Measurements from ENCODE around the gene JAML. TPM values are rescaled to one million over a fixed set of nuclear protein-coding genes. Genes with fewer than 3 reads are reported as not detected.
A peak's percentile ranks its signal among the peaks of the same experiment; 100 is the strongest.

The JAML gene
- total RNA-seq, 4 donors from 2014 or later: 2.2 to 3.1 (median 2.6) TPM

DNA sequence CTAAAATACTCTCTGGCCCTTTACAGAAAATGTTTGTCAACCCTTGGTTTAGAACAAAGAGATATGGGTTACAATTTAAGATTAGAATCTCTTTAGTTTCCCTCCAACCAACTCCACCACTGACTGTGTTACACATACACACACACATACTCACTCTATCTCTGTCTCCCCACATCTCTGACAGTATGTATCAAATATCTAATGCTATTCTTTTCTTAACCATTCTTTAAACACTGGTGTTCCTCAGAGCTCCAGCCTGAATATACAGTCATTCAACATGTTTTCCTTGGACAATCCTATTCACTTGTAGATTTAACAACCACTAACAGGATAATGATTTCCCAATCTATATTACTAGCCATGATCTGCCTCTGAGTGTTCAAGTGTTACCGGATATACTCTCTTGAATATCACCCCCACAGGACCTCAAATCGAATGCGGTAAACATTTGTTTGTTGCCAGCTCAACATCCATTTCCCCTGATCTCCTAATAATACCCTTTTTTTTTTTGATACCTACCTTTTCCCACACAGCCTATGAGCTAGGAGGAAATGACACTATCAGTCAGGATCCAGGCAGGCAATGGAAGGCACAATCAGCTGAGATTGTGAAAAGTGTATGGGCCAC lies 21.2 kb upstream of the JAML start:
- Histone ChIP-seq H3K27ac (peak overlapping the region in 1 of 3 donors; percentile 46), H3K4me1 (peaks cover 31 to 60% of the 10 kb centered on the region in 2 donors), H3K9me3 (no peaks in the 10 kb centered on the region), H3K4me3 (replicated peaks in 1 of 3) (no peak overlapping the region), H3K36me3 (no peaks in the 10 kb centered on the region), H3K27me3 (no peaks in the 10 kb centered on the region)
- no peak for DNase-seq
- TF ChIP-seq POLR2A (IDR thresholded peaks at IDR 0.05): no peak
- TF ChIP-seq, protein P1, sequence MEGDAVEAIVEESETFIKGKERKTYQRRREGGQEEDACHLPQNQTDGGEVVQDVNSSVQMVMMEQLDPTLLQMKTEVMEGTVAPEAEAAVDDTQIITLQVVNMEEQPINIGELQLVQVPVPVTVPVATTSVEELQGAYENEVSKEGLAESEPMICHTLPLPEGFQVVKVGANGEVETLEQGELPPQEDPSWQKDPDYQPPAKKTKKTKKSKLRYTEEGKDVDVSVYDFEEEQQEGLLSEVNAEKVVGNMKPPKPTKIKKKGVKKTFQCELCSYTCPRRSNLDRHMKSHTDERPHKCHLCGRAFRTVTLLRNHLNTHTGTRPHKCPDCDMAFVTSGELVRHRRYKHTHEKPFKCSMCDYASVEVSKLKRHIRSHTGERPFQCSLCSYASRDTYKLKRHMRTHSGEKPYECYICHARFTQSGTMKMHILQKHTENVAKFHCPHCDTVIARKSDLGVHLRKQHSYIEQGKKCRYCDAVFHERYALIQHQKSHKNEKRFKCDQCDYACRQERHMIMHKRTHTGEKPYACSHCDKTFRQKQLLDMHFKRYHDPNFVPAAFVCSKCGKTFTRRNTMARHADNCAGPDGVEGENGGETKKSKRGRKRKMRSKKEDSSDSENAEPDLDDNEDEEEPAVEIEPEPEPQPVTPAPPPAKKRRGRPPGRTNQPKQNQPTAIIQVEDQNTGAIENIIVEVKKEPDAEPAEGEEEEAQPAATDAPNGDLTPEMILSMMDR (IDR thresholded peaks at IDR 0.05): no peak
- WGBS, 2 donors: 86 to 87% methylated on average over 3 of the region's 3 CpGs
- intact Hi-C loops (cut with DNase I): no loop called here

- TF ChIP-seq, protein P1 (IDR thresholded peaks at IDR 0.05): no peak
- TF ChIP-seq POLR2A (IDR thresholded peaks at IDR 0.05): no peak
- DNase-seq: no peak
- H3K36me3 ChIP-seq: no peaks in the 10 kb centered on the region
- no peaks in the 10 kb centered on the region for H3K9me3 ChIP-seq
- peak overlapping the region in 1 of 3 donors; percentile 94 for H3K27ac ChIP-seq
- intact Hi-C loops (cut with DNase I): no loop called here
- no peaks in the 10 kb centered on the region for H3K27me3 ChIP-seq
- 88 to 94% methylated on average over 3 of the region's 3 CpGs for WGBS, 2 donors
- H3K4me3 ChIP-seq (replicated peaks in 1 of 3): no peak overlapping the region
- peaks cover 29 to 66% of the 10 kb centered on the region in 2 donors for H3K4me1 ChIP-seq
Observed at GRCh38 chr11:118243993-118244762, 19.4 kb upstream of the JAML start.

GRCh38 chr11:118243161-118243560 lies 18.4 kb upstream of the JAML start:
- no peaks in the 10 kb centered on the region for H3K36me3 ChIP-seq
- no peak for TF ChIP-seq POLR2A (IDR thresholded peaks at IDR 0.05)
- TF ChIP-seq, protein P1 (IDR thresholded peaks at IDR 0.05): no peak
- DNase-seq: no peak
- H3K27ac ChIP-seq: peak overlapping the region in 2 of 3 donors; percentile 88 to 94
- 86 to 88% methylated on average over 7 of the region's 8 CpGs for WGBS, 2 donors
- no peaks in the 10 kb centered on the region for H3K27me3 ChIP-seq
- H3K9me3 ChIP-seq: no peaks in the 10 kb centered on the region
- peaks cover 24 to 69% of the 10 kb centered on the region in 2 donors for H3K4me1 ChIP-seq
- H3K4me3 ChIP-seq (replicated peaks in 1 of 3): no peak overlapping the region
- intact Hi-C loops (cut with DNase I): no loop called here

DNA sequence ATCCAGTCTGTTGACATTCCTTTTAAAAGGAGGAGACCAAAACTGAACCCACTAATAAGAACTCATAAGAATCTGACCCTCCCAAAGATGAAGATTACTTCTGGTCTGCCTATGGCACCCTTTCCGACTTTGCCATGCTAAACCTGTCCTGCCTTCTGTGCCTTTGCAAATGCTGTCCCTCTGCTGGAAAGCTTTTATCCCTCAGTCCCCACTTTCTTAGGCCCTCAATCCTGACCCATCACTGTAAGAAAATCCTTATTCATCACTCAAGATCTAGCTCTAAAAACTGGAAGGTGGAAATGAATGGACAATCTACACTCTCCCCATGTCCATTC lies 16.9 kb upstream of the JAML start:
- H3K9me3 ChIP-seq: no peaks in the 10 kb centered on the region
- DNase-seq: no peak
- H3K27ac ChIP-seq: peak overlapping the region; percentile 88 to 97 (median 94)
- H3K27me3 ChIP-seq: no peaks in the 10 kb centered on the region
- no peak overlapping the region for H3K4me3 ChIP-seq (replicated peaks in 1 of 3)
- intact Hi-C loops (cut with DNase I): no loop called here
- peaks cover 24 to 59% of the 10 kb centered on the region in 2 donors for H3K4me1 ChIP-seq
- TF ChIP-seq POLR2A (IDR thresholded peaks at IDR 0.05): no peak
- TF ChIP-seq, protein P1 (IDR thresholded peaks at IDR 0.05): no peak
- 22 to 43% methylated on average over 1 of the region's 1 CpG for WGBS, 2 donors
- H3K36me3 ChIP-seq: no peaks in the 10 kb centered on the region
